AG04450 (cell line): Measurements from ENCODE around the gene CCRL2. TPM values are rescaled to one million over a fixed set of nuclear protein-coding genes. Genes with fewer than 3 reads are reported as not detected.

ENCODE experiments used
- CTCF ChIA-PET: fragments of 300-600, 350-600 bp; formaldehyde crosslinking; extraction: SDS; loops from one replicate; lab custom pipeline; 2022; ENCODE audit warnings: antibody characterized with exemption, inconsistent platforms; lab: Charles Lee
- POLR2A ChIA-PET: fragments of 350-600 bp; formaldehyde crosslinking; extraction: SDS; loops from one replicate; lab custom pipeline; 2021; ENCODE audit warnings: antibody characterized with exemption, inconsistent platforms; lab: Yijun Ruan, JAX
- DNase-seq: peaks from one replicate; pipeline ENCODE4 v3.0.0-alpha.2; 2011; ENCODE audit warnings: low read depth, low spot score
- H3K27ac ChIP-seq: one replicate; pipeline ENCODE4 v1.5.1; 2012; ENCODE audit warnings: low read depth, low read length, control low read depth
- H3K27me3 ChIP-seq: one replicate; pipeline ENCODE4 v1.6.0; 2012; ENCODE audit warnings: low read length; ENCODE audit not compliant: control insufficient read depth, insufficient read depth
- H3K4me3 ChIP-seq: 2 replicates; pipeline ENCODE4 v1.5.1; 2011; ENCODE audit warnings: mild to moderate bottlenecking, low read depth, low read length, control low read depth
- H3K9me3 ChIP-seq: 2 replicates; pipeline ENCODE4 v1.5.1; 2012; ENCODE audit warnings: low read length; ENCODE audit not compliant: control insufficient read depth, insufficient read depth
- polyA plus RNA-seq: library from polyadenylated mRNA; depleted of rRNA; stranded (reverse); fragments of >200 nt; gene quantifications from 2 replicates; pipeline ENCODE4 v1.2.3, GENCODE V29; 2011
- TF ChIP-seq, protein P1 (sequence below): IDR thresholded peaks from 2 replicates; pipeline ENCODE4 v1.5.1; 2011; ENCODE audit warnings: low read depth, low read length, control low read depth, inconsistent platforms

The CCRL2 gene
- polyA plus RNA-seq, 1 experiment = 0.16 TPM

DNA sequence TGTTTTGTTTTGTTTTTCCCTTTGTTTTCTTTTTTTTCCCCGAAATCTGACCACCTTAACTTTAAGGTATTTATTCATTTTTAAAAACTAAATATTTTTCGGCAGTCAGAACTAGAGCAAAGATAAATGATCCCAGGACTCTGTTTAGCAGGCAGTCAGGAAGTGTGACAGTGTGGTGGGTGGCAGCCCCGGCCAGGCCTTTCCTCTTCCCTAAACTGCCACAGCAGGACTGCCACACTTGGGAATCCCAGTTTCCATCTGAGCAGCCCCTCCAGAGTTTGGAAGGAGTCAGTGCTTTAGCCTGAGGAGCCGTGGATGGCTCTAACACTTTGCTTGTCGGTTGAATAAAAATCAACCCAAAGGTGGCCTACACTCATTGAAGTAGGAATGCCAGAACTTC lies 6.9 kb downstream of the CCRL2 start:
- TF ChIP-seq, protein P1, sequence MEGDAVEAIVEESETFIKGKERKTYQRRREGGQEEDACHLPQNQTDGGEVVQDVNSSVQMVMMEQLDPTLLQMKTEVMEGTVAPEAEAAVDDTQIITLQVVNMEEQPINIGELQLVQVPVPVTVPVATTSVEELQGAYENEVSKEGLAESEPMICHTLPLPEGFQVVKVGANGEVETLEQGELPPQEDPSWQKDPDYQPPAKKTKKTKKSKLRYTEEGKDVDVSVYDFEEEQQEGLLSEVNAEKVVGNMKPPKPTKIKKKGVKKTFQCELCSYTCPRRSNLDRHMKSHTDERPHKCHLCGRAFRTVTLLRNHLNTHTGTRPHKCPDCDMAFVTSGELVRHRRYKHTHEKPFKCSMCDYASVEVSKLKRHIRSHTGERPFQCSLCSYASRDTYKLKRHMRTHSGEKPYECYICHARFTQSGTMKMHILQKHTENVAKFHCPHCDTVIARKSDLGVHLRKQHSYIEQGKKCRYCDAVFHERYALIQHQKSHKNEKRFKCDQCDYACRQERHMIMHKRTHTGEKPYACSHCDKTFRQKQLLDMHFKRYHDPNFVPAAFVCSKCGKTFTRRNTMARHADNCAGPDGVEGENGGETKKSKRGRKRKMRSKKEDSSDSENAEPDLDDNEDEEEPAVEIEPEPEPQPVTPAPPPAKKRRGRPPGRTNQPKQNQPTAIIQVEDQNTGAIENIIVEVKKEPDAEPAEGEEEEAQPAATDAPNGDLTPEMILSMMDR = no peak
- ChIA-PET CTCF (no interaction called here), POLR2A (no interaction called here)

DNA sequence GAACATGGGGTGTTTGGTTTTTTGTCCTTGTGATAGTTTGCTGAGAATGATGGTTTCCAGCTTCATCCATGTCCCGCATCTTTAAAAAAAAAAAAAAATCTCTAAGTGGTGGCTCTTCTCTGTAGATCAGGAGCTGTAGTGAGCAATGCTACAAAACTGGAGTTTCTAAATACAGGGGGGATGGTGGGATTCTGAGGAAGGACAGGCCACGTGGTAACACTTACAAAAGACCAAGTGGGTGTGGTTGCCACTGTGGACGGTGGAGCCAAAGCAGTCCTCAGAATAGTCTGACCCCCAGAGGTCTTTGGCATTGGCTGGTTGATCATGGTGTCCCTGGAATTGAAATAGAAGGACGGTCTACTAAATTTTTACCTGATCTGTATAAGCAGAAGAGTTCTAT lies 7.7 kb downstream of the CCRL2 start:
- Histone ChIP-seq H3K9me3 (no peaks in the 10 kb centered on the region), H3K4me3 (no peak overlapping the region), H3K27me3 (peaks cover 8% of the 10 kb centered on the region), H3K27ac (no peak overlapping the region)
- ChIA-PET CTCF (interaction anchor here (0.6 kb wide), 1 partner anchor 1096 kb away, joined by 4 read pairs; no protein-coding TSS in a partner anchor), POLR2A (no interaction called here)
- DNase-seq = no peak
- TF ChIP-seq, protein P1 = no peak

More for the DNA sequence above, 6.9 kb downstream of the CCRL2 start:
- no peak overlapping the region for H3K4me3 ChIP-seq
- H3K27me3 ChIP-seq = peaks cover 8% of the 10 kb centered on the region
- no peak for DNase-seq
- H3K27ac ChIP-seq = no peak overlapping the region
- H3K9me3 ChIP-seq = no peaks in the 10 kb centered on the region

DNA sequence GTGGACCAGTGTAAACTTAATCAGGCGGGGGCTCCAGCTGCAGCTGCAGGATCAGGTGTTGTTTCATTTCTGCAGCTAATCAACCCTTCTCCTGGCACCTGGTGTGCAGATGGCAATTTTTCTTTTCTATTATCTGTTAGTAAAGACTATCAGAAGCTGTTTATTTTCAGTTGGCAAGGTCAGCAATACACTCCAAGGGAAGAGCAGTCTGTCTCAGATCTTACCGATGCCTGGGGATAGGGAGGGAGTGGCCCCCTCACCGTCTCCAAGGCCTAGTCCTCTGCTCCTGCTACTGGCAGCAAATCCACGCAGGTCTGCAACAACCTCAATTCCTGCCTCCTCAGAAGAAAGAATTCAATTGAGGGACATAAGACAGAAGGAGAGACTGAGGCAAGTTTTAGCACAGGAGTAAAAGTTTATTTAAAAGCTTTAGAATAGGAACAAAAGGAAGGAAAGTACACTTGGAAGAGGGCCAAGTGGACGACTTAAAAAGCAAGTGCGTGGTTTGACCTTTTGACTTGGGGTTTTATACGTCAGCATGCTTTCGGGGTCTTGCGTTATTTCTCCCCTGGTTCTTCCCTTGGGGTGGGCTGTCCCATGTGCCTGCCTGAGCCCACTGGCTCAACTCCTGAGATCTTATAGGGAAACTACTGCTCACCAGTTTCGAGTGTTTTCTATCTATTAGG lies 9.2 kb downstream of the CCRL2 start:
- CTCF ChIA-PET = interaction anchor here (1.4 kb wide), 1 partner anchor 38 kb away, joined by 5 read pairs; no protein-coding TSS in a partner anchor
- Histone ChIP-seq H3K27ac (no peak overlapping the region), H3K4me3 (no peak overlapping the region), H3K9me3 (no peaks in the 10 kb centered on the region), H3K27me3 (peaks cover 8% of the 10 kb centered on the region)
- TF ChIP-seq, protein P1 = no peak
- POLR2A ChIA-PET = no interaction called here
- no peak for DNase-seq

DNA sequence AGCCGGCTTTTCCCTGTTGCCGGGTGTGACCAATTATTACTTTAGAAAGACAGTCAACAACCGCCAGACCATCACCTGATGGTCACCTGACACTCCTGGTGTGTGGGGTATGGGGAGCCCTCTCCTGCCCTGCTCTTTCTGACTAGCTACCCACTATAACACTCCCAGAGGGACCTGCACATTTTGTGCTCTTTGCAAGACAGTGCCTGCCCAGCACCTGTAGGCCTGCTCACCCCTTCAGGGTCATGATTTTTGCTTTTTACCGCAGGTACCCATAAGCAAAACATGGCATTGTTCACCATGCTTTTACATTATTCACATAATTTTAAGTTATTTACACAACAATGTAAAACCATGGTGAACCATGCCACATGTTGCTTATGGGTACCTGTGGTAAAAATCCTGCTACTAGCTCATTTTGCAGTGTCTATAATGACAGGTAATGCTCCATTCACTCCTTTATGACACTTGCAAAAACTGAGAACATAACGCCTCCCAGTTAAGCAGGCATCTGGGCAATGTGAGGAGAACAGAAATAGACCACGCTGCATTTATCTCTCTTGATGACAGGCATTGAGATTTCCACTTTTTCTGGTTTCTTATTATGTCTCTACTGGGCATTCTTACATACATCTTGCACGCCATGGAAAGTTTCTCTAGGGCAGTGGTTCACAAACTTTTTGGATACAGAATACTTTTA lies 9.9 kb downstream of the CCRL2 start:
- TF ChIP-seq, protein P1 = no peak
- Histone ChIP-seq H3K9me3 (no peaks in the 10 kb centered on the region), H3K4me3 (no peak overlapping the region), H3K27me3 (peaks cover 8% of the 10 kb centered on the region), H3K27ac (no peak overlapping the region)
- DNase-seq = no peak
- ChIA-PET POLR2A (interaction anchor here (0.5 kb wide), 1 partner anchor 698 kb away, joined by 7 read pairs; no protein-coding TSS in a partner anchor), CTCF (interaction anchor here (1.4 kb wide), 1 partner anchor 38 kb away, joined by 5 read pairs; no protein-coding TSS in a partner anchor)
